Breast epithelium (tissue), 3 donors: ENCODE measurements around the gene FMNL3.

ENCODE experiments used
- CTCF ChIP-seq, 3 donors: fragments of 450-650 bp; IDR thresholded peaks; one replicate each; pipeline ENCODE4 v1.5.1; 2016 to 2017; ENCODE audit warnings: antibody characterized with exemption in 3 of 3, mild to moderate bottlenecking in 3 of 3, moderate library complexity in 3 of 3
- POLR2A ChIP-seq: fragments of 450-650 bp; IDR thresholded peaks from one replicate; pipeline ENCODE4 v1.6.1; 2016; ENCODE audit warnings: antibody characterized with exemption, mild to moderate bottlenecking, moderate library complexity

DNA sequence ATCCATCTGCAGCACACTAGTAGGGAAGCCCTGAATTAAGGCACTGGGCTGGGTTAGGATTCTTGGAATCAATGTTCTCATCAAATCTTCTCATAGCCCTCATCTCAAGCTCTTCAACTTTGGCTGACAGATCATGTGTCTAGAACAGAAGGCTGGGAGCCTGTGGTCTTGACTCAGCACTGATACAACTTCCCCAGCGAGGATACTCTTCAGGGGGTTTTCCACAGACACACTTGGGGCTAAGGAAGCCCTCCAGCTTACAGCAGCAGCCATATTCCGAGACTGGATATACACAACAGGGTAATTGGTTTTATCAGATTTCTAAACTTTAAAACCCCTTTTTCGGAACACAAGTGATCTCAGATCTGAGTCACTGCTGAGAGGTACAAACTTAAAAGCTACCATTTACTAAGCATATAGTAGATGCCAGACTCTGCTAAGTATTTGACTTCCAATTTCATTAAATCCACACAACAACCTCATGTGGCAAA is 3.5 kb downstream of the FMNL3 start:
- TF ChIP-seq CTCF (IDR thresholded peaks at IDR 0.05) (no peak), POLR2A (no peak)
